ENCODE data around the gene TXNDC5. TPM values are rescaled to one million over a fixed set of nuclear protein-coding genes. Genes with fewer than 3 reads are reported as not detected.
A peak's percentile ranks its signal among the peaks of the same experiment; 100 is the strongest.

TXNDC5 gene
- total and polyA plus RNA-seq, 10 donors = 25.9 to 645 (median 194) TPM

- TF ChIP-seq CTCF (IDR thresholded peaks at IDR 0.05 in 8 of 11, conservative IDR thresholded peaks at IDR 0.05 in 3 of 11) (no peak), POLR2AphosphoS5 (IDR thresholded peaks at IDR 0.05) (no peak), POLR2A (IDR thresholded peaks at IDR 0.05) (no peak)
- H3K9me3 ChIP-seq = no peaks in the 10 kb centered on the region
- intact Hi-C loops (cut with DNase I; ENCODE audit: low total_unique reads) = no loop called here
- 89 to 96% (median 95%) methylated on average over 1 of the region's 1 CpG for WGBS, 5 donors
- no peak for DNase-seq
- no peak overlapping the region for H3K4me3 ChIP-seq
- H3K27me3 ChIP-seq (replicated peaks in 1 of 7) = no peaks in the 10 kb centered on the region
- H3K4me1 ChIP-seq = peaks cover 0 to 26% (median 0%) of the 10 kb centered on the region in 6 donors
- H3K36me3 ChIP-seq = peaks cover 4 to 71% (median 64%) of the 10 kb centered on the region in 6 donors
- no peak overlapping the region for H3K27ac ChIP-seq
These were observed 7.7 kb downstream of the TXNDC5 start for GRCh38 chr6:7902867-7903266.

GRCh38 chr6:7902221-7902620, 8.4 kb downstream of the TXNDC5 start:
- peaks cover 0 to 20% (median 0%) of the 10 kb centered on the region in 6 donors for H3K4me1 ChIP-seq
- no peak for DNase-seq
- H3K27ac ChIP-seq = no peak overlapping the region
- H3K36me3 ChIP-seq = peaks cover 4 to 77% (median 71%) of the 10 kb centered on the region in 6 donors
- no peaks in the 10 kb centered on the region for H3K27me3 ChIP-seq (replicated peaks in 1 of 7)
- no peak for TF ChIP-seq CTCF (IDR thresholded peaks at IDR 0.05 in 8 of 11, conservative IDR thresholded peaks at IDR 0.05 in 3 of 11)
- no peak for TF ChIP-seq POLR2A (IDR thresholded peaks at IDR 0.05)
- TF ChIP-seq POLR2AphosphoS5 (IDR thresholded peaks at IDR 0.05) = no peak
- 86 to 92% (median 89%) methylated on average over 8 of the region's 8 CpGs for WGBS, 5 donors
- H3K4me3 ChIP-seq = no peak overlapping the region
- intact Hi-C loops (cut with DNase I; ENCODE audit: low total_unique reads) = no loop called here
- H3K9me3 ChIP-seq = no peaks in the 10 kb centered on the region

GRCh38 chr6:7901780-7902179, 8.8 kb downstream of the TXNDC5 start:
- Histone ChIP-seq H3K4me1 (peaks cover 0 to 16% (median 0%) of the 10 kb centered on the region in 6 donors), H3K27ac (no peak overlapping the region), H3K27me3 (replicated peaks in 1 of 7) (no peaks in the 10 kb centered on the region), H3K9me3 (no peaks in the 10 kb centered on the region), H3K36me3 (peaks cover 4 to 82% (median 75%) of the 10 kb centered on the region in 6 donors), H3K4me3 (no peak overlapping the region)
- no peak for DNase-seq
- no peak for TF ChIP-seq POLR2A (IDR thresholded peaks at IDR 0.05)
- TF ChIP-seq POLR2AphosphoS5 (IDR thresholded peaks at IDR 0.05) = no peak
- no peak for TF ChIP-seq CTCF (IDR thresholded peaks at IDR 0.05 in 8 of 11, conservative IDR thresholded peaks at IDR 0.05 in 3 of 11)
- intact Hi-C loops (cut with DNase I; ENCODE audit: low total_unique reads) = no loop called here
- WGBS, 5 donors = 79 to 90% (median 86%) methylated on average over 4 of the region's 4 CpGs

GRCh38 chr6:7901056-7901455, 9.5 kb downstream of the TXNDC5 start:
- no peak for DNase-seq
- WGBS, 5 donors = 87 to 95% (median 88%) methylated on average over 9 of the region's 9 CpGs
- Histone ChIP-seq H3K9me3 (no peaks in the 10 kb centered on the region), H3K27me3 (replicated peaks in 1 of 7) (no peaks in the 10 kb centered on the region), H3K36me3 (peaks cover 4 to 89% (median 81%) of the 10 kb centered on the region in 6 donors), H3K4me1 (peaks cover 0 to 16% (median 0%) of the 10 kb centered on the region in 6 donors), H3K4me3 (no peak overlapping the region), H3K27ac (no peak overlapping the region)
- TF ChIP-seq CTCF (IDR thresholded peaks at IDR 0.05 in 8 of 11, conservative IDR thresholded peaks at IDR 0.05 in 3 of 11) = no peak
- TF ChIP-seq POLR2A (IDR thresholded peaks at IDR 0.05) = no peak
- TF ChIP-seq POLR2AphosphoS5 (IDR thresholded peaks at IDR 0.05) = peak in 1 of 3 donors; percentile 42
- intact Hi-C loops (cut with DNase I; ENCODE audit: low total_unique reads) = no loop called here

All from spleen (tissue), 11 donors.